Ovary (tissue), 3 donors: ENCODE results near the gene SMOC2.

ENCODE experiments used
- EP300 ChIP-seq: sonication (generic); formaldehyde crosslinking; IDR thresholded peaks from one replicate; pipeline ENCODE4 v1.6.1; 2017; ENCODE audit warnings: antibody characterized with exemption
- POLR2A ChIP-seq: fragments of 450-650 bp; IDR thresholded peaks from one replicate; pipeline ENCODE4 v1.6.1; 2017; ENCODE audit warnings: antibody characterized with exemption, mild to moderate bottlenecking, moderate library complexity
- TF ChIP-seq, protein P1 (sequence below), 3 donors: fragments of 450-650 bp in 2 of 3; fragments of 200-600 bp in 1 of 3; IDR thresholded peaks; one replicate each; pipeline versions ENCODE4 v1.5.1 to v1.8.0; 2016 to 2022; ENCODE audit warnings: antibody characterized with exemption in 3 of 3, mild to moderate bottlenecking in 1 of 3
- donor health status: DM: no; HTN: no; CAD: no.

DNA sequence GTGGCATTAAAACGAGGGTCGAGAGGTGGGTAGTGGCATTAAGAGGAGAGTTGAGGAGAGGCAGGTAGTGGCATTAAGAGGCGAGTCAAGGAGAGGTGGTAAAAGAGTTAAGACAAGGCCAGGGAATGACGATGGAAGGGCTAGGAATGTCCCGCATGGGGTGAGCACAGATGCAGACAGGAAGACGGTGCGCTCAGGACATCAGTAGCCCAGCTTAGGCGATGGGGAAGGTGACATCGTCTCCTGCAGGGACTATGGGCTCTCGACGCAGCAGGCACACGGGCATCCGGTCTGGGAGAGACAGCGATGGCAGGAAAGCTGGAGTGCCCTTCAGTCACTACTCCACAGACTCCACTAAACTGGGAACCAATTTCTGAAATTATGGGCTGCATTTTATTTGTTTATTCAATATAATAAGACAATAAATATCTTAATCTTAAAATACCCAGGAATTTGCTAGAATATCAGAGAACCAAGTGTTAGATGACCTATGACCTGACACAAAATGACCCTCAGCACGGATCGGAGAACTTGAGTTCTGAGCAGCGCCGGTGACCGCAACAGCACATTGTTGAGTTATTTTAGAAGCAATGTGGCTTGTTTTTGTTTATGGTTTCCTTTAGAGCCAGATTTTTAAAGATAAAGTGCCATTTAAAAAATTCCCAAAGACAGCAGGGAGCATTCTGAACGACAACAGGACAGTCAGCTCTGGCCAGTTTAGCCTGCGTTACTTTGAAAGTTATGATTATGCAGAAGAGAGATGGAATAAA is 177.7 kb downstream of the SMOC2 start:
- TF ChIP-seq, protein P1, sequence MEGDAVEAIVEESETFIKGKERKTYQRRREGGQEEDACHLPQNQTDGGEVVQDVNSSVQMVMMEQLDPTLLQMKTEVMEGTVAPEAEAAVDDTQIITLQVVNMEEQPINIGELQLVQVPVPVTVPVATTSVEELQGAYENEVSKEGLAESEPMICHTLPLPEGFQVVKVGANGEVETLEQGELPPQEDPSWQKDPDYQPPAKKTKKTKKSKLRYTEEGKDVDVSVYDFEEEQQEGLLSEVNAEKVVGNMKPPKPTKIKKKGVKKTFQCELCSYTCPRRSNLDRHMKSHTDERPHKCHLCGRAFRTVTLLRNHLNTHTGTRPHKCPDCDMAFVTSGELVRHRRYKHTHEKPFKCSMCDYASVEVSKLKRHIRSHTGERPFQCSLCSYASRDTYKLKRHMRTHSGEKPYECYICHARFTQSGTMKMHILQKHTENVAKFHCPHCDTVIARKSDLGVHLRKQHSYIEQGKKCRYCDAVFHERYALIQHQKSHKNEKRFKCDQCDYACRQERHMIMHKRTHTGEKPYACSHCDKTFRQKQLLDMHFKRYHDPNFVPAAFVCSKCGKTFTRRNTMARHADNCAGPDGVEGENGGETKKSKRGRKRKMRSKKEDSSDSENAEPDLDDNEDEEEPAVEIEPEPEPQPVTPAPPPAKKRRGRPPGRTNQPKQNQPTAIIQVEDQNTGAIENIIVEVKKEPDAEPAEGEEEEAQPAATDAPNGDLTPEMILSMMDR (IDR thresholded peaks at IDR 0.05) = no peak
- TF ChIP-seq POLR2A (no peak), EP300 (no peak)
